Upper lobe of left lung (tissue), 6 donors: ENCODE data around the gene NDFIP2. TPM values are rescaled to one million over a fixed set of nuclear protein-coding genes. Genes with fewer than 3 reads are reported as not detected.

ENCODE experiments used
- ATAC-seq, 2 donors: fragments of 200-7000 bp; cut with Tn5 transposase; one replicate each; pipeline ENCODE4 v1.9.1; 2022; ENCODE audit warnings: mild to moderate bottlenecking in 2 of 2, moderate library complexity in 2 of 2; ENCODE audit not compliant: low FRiP score in 2 of 2
- DNase-seq, 2 donors: peaks; one replicate each; pipeline ENCODE4 v3.0.0-alpha.2; 2019 to 2020
- H3K27ac ChIP-seq, 4 donors: fragments of 200-600 bp; sonication (generic); one replicate each; pipeline ENCODE4 v1.5.1; 2016 to 2019
- H3K27me3 ChIP-seq, 4 donors: fragments of 200-600 bp; sonication (generic); one replicate each; pipeline ENCODE4 v1.5.1; 2017 to 2019
- H3K36me3 ChIP-seq, 4 donors: fragments of 200-600 bp; sonication (generic); one replicate each; pipeline ENCODE4 v1.5.1; 2016 to 2019
- H3K4me1 ChIP-seq, 4 donors: fragments of 200-600 bp; sonication (generic); one replicate each; pipeline ENCODE4 v1.5.1; 2018 to 2019
- H3K4me3 ChIP-seq, 4 donors: fragments of 200-600 bp; sonication (generic); one replicate each; pipeline ENCODE4 v1.5.1; 2017 to 2019; ENCODE audit warnings: mild to moderate bottlenecking in 2 of 4, moderate library complexity in 1 of 4
- H3K9me3 ChIP-seq, 4 donors: fragments of 200-600 bp; sonication (generic); one replicate each; pipeline ENCODE4 v1.5.1; 2018 to 2019
- EP300 ChIP-seq, 4 donors: sonication (generic); formaldehyde crosslinking; IDR thresholded peaks; one replicate each; pipeline ENCODE4 v1.5.1; 2017; ENCODE audit warnings: antibody characterized with exemption in 4 of 4, control low read depth in 2 of 4
- POLR2A ChIP-seq, 4 donors: fragments of 450-650 bp; IDR thresholded peaks; one replicate each; pipeline ENCODE4 v1.5.1; 2016 to 2017; ENCODE audit warnings: antibody characterized with exemption in 4 of 4, mild to moderate bottlenecking in 2 of 4
- POLR2AphosphoS5 ChIP-seq, 2 donors: sonication (generic); formaldehyde crosslinking; IDR thresholded peaks; one replicate each; pipeline ENCODE4 v1.5.1; 2017; ENCODE audit warnings: antibody characterized with exemption in 2 of 2
- WGBS, 2 donors: methylation state at CpG; one replicate each; pipeline ENCODE4 v1.1.5; 2017 to 2018; 5-methylcytosine and 5-hydroxymethylcytosine counted together
- total RNA-seq, 6 donors: library from RNA; depleted of rRNA in 4 of 6; stranded (reverse); fragments of >200 nt in 4 of 6; gene quantifications; one replicate each; pipeline versions ENCODE4 v1.1.0 to v1.2.1, GENCODE V29; 2016 to 2021
- TF ChIP-seq, protein P1 (sequence below), 6 experiments: fragments of 450-650 bp in 4 of 6; fragments of 200-600 bp in 2 of 6; sonication (generic) in 2 of 6; IDR thresholded peaks; one replicate each; pipeline ENCODE4 v1.5.1; 2016 to 2019; ENCODE audit warnings: antibody characterized with exemption in 6 of 6
- donor health status: DM: no; HTN: no; CAD: no; lungs with moderate emphysema.
- donor health status: DM: no; HTN: yes; CAD: no; lungs with severe emphysema.

The NDFIP2 gene
- total RNA-seq, 6 donors from 2014 or later, result 8.4 to 37.2 (median 26.2) TPM

DNA sequence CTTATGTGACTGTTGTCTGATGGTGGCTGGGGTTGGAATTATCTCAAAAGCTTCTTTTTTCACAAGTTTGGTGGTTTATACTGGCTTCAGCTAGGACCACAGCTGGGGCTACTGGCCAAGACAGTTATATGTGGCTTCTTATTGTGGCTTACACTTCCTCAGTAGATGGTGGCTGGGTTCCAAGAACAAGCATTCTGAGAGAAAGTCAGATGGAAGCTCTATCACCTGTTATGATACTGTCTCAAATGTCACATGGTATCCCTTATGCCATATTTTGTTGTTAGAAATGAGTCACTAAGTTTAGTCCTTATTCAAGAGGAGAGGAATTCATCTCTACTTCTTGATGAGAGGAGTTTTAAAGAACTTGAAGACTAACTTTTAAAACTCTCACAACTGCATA, 41.6 kb downstream of the NDFIP2 start:
- DNase-seq, result no peak
- no peak for TF ChIP-seq EP300 (IDR thresholded peaks at IDR 0.05)
- no peak for TF ChIP-seq POLR2A (IDR thresholded peaks at IDR 0.05)
- TF ChIP-seq POLR2AphosphoS5 (IDR thresholded peaks at IDR 0.05), result no peak
- TF ChIP-seq, protein P1, sequence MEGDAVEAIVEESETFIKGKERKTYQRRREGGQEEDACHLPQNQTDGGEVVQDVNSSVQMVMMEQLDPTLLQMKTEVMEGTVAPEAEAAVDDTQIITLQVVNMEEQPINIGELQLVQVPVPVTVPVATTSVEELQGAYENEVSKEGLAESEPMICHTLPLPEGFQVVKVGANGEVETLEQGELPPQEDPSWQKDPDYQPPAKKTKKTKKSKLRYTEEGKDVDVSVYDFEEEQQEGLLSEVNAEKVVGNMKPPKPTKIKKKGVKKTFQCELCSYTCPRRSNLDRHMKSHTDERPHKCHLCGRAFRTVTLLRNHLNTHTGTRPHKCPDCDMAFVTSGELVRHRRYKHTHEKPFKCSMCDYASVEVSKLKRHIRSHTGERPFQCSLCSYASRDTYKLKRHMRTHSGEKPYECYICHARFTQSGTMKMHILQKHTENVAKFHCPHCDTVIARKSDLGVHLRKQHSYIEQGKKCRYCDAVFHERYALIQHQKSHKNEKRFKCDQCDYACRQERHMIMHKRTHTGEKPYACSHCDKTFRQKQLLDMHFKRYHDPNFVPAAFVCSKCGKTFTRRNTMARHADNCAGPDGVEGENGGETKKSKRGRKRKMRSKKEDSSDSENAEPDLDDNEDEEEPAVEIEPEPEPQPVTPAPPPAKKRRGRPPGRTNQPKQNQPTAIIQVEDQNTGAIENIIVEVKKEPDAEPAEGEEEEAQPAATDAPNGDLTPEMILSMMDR (IDR thresholded peaks at IDR 0.05), result no peak

DNA sequence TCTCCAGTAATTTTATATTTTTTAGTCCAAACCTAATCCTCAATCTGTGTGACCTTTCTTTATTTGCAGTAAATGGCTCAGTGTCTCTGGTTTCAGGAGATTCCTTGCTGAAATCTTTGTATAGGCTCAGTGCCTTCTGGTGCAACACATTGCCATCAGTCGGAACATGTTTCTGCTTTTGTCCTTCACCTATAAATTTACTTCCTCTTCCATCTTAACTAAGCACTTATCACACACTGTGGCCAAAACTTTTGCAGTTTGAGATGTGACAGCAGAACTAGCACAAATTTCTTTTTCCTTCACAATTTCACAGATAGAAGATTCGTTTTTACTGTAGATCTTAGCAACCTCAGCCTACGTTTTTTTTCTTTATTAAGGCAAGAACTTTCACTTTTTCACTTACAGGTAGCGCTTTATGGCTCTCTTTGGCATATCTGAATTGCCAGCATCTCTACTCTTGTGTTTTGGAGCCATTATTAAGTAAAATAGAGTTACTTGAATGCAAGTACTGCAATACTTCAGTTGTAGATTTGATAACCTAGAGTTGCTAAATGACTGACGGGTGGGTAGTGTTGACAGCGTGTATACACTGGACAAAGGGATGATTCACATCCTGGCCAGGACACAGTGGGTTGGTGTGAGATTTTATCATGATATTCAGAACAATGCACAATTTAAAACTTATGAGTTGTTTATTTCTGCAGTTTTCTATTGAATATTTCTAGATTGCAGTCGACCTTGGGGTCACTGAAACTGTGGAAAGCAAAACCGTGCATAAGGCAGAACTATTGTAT, 44.3 kb downstream of the NDFIP2 start:
- Histone ChIP-seq H3K4me1 (peaks cover 0 to 8% (median 3%) of the 10 kb centered on the region in 4 donors), H3K9me3 (no peaks in the 10 kb centered on the region), H3K27ac (no peak overlapping the region), H3K27me3 (no peaks in the 10 kb centered on the region), H3K36me3 (peaks cover 0 to 25% (median 3%) of the 10 kb centered on the region in 4 donors), H3K4me3 (no peak overlapping the region)
- 64 to 65% methylated on average over 8 of the region's 8 CpGs for WGBS, 2 donors
- ATAC-seq (no peak), DNase-seq (no peak)
- peak in 1 of 4 donors; percentile 14 for TF ChIP-seq EP300 (IDR thresholded peaks at IDR 0.05)
- TF ChIP-seq, protein P1 (IDR thresholded peaks at IDR 0.05), result no peak

More for the DNA sequence above, 41.6 kb downstream of the NDFIP2 start:
- Histone ChIP-seq H3K27me3 (no peaks in the 10 kb centered on the region), H3K4me3 (no peak overlapping the region), H3K36me3 (peaks cover 0 to 25% (median 3%) of the 10 kb centered on the region in 4 donors), H3K27ac (no peak overlapping the region), H3K4me1 (peaks cover 0 to 8% (median 3%) of the 10 kb centered on the region in 4 donors), H3K9me3 (no peaks in the 10 kb centered on the region)
- ATAC-seq, result no peak

DNA sequence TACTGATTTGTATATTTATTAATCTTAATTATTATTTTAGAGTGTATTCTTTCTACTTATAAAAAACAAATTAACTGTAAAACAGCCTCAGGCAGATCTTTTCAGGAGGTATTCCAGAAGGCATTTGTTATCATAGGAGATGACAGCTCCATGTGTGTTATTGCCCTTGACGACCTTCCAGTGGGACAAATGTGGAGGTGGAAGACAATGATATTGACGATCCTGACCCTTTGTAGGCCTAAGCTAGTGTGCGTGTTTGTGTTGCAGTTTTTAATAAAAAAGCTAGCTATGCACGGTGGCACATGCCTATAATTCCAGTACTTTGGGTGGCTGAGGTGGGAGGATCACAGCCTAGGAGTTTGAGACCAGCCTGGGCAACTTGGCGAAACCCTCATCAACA, 46.7 kb downstream of the NDFIP2 start:
- no peak overlapping the region for H3K27ac ChIP-seq
- DNase-seq (no peak), ATAC-seq (no peak)
- 88 to 94% methylated on average over 5 of the region's 5 CpGs for WGBS, 2 donors
- peaks cover 0 to 10% (median 4%) of the 10 kb centered on the region in 4 donors for H3K4me1 ChIP-seq
- no peaks in the 10 kb centered on the region for H3K9me3 ChIP-seq
- H3K27me3 ChIP-seq, result no peaks in the 10 kb centered on the region
- no peak overlapping the region for H3K4me3 ChIP-seq
- TF ChIP-seq, protein P1 (IDR thresholded peaks at IDR 0.05), result no peak
- no peak for TF ChIP-seq POLR2AphosphoS5 (IDR thresholded peaks at IDR 0.05)
- TF ChIP-seq POLR2A (IDR thresholded peaks at IDR 0.05), result no peak
- no peak for TF ChIP-seq EP300 (IDR thresholded peaks at IDR 0.05)
- peaks cover 0 to 16% (median under 1%) of the 10 kb centered on the region in 4 donors for H3K36me3 ChIP-seq

DNA sequence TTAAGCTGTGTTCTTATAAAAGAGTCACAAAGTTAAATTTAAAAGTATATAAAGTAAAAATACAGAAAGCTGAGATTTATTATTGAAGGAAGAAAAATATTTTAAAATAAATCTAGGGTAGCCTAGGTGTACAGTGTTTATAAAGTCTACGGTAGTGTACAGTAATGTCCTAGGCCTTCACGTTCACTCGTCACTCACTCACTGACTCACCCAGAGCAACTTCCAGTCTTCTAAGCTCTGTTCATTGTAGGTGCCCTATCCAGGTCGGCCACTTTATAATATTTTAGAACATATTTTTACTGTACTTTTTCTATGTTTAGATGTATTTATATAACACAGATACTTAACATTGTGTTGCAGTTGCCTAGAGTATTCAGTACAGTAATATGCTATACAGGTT, 47.4 kb downstream of the NDFIP2 start:
- Histone ChIP-seq H3K9me3 (no peaks in the 10 kb centered on the region), H3K4me3 (no peak overlapping the region), H3K27me3 (no peaks in the 10 kb centered on the region), H3K27ac (no peak overlapping the region), H3K4me1 (peaks cover 0 to 10% (median 4%) of the 10 kb centered on the region in 4 donors), H3K36me3 (peaks cover 0 to 10% (median 0%) of the 10 kb centered on the region in 4 donors)
- WGBS, 2 donors, result 92 to 94% methylated on average over 4 of the region's 4 CpGs
- TF ChIP-seq POLR2AphosphoS5 (IDR thresholded peaks at IDR 0.05) (no peak), EP300 (IDR thresholded peaks at IDR 0.05) (no peak), POLR2A (IDR thresholded peaks at IDR 0.05) (no peak)
- TF ChIP-seq, protein P1 (IDR thresholded peaks at IDR 0.05), result no peak
- DNase-seq, result no peak
- no peak for ATAC-seq
